Activated CD8-positive, alpha-beta T cell treated with anti-CD3 and anti-CD28 coated beads for 36 hours (primary cell): ENCODE results near the gene GRM1. TPM values are rescaled to one million over a fixed set of nuclear protein-coding genes. Genes with fewer than 3 reads are reported as not detected.

Experiments
- ATAC-seq: fragments of 200-7000 bp; cut with Tn5 transposase; one replicate; pipeline ENCODE4 v1.10.0; 2021; ENCODE audit warnings: mild to moderate bottlenecking, moderate library complexity
- CTCF ChIA-PET: fragments of 350-600 bp; sonication (Branson Sonifier 250); formaldehyde crosslinking; loops from one replicate; lab custom pipeline; 2021; ENCODE audit warnings: antibody characterized with exemption; lab: Charles Lee
- POLR2A ChIA-PET: fragments of 350-600 bp; sonication (Branson Sonifier 250); formaldehyde crosslinking; loops from one replicate; lab custom pipeline; 2021; ENCODE audit warnings: antibody characterized with exemption; lab: Charles Lee
- DNase-seq: peaks from one replicate; pipeline ENCODE4 v3.0.0-alpha.2; 2020
- H3K27ac Mint-ChIP-seq: one replicate; pipeline ENCODE4 v1.8.0; 2021; ENCODE audit warnings: mild to moderate bottlenecking, mixed read lengths
- H3K27me3 Mint-ChIP-seq: one replicate; pipeline ENCODE4 v1.8.0; 2021; ENCODE audit warnings: mixed read lengths
- H3K36me3 Mint-ChIP-seq: one replicate; pipeline ENCODE4 v1.8.0; 2021; ENCODE audit warnings: low read depth, mixed read lengths
- H3K4me1 Mint-ChIP-seq: one replicate; pipeline ENCODE4 v1.8.0; 2021; ENCODE audit warnings: low read depth, mixed read lengths
- H3K4me3 Mint-ChIP-seq: one replicate; pipeline ENCODE4 v1.8.0; 2021; ENCODE audit warnings: mild to moderate bottlenecking, moderate library complexity, mixed read lengths
- H3K9me3 Mint-ChIP-seq: one replicate; pipeline ENCODE4 v1.8.0; 2021; ENCODE audit warnings: mixed read lengths
- CTCF ChIP-seq: fragments of 200-600 bp; IDR thresholded peaks from one replicate; pipeline ENCODE4 v1.8.0; 2022; ENCODE audit warnings: antibody characterized with exemption, mild to moderate bottlenecking
- intact Hi-C: fragments of 100-400 bp; cut with micrococcal nuclease; formaldehyde crosslinking; loops from one replicate; pipeline ENCODE4 v1.10.0; 2022
- total RNA-seq, 2 experiments: library from RNA; stranded (reverse); gene quantifications; one replicate each; pipeline ENCODE4 v1.2.3, GENCODE V29; 2021

Gene GRM1
- total RNA-seq, 2 experiments from 2014 or later = not detected

GRCh38 chr6:146337376-146337775 is 308.5 kb downstream of the GRM1 start:
- intact Hi-C loops = no loop called here
- CTCF ChIA-PET = no interaction called here
- no peak for TF ChIP-seq CTCF

GRCh38 chr6:146339716-146340115 is 310.9 kb downstream of the GRM1 start:
- Mint-ChIP-seq H3K27ac (no peak overlapping the region), H3K4me1 (no peaks in the 10 kb centered on the region), H3K4me3 (no peak overlapping the region), H3K9me3 (no peaks in the 10 kb centered on the region), H3K27me3 (no peaks in the 10 kb centered on the region), H3K36me3 (no peaks in the 10 kb centered on the region)
- no peak for TF ChIP-seq CTCF
- intact Hi-C loops = no loop called here
- ChIA-PET CTCF (no interaction called here), POLR2A (no interaction called here)
- DNase-seq (no peak), ATAC-seq (no peak)

More at GRCh38 chr6:146337376-146337775, 308.5 kb downstream of the GRM1 start:
- ATAC-seq = no peak
- Mint-ChIP-seq H3K27me3 (no peaks in the 10 kb centered on the region), H3K9me3 (no peaks in the 10 kb centered on the region), H3K4me1 (no peaks in the 10 kb centered on the region), H3K27ac (no peak overlapping the region), H3K4me3 (no peak overlapping the region), H3K36me3 (no peaks in the 10 kb centered on the region)
- no peak for DNase-seq
- POLR2A ChIA-PET = no interaction called here

GRCh38 chr6:146341493-146342230 is 312.8 kb downstream of the GRM1 start:
- H3K4me3 Mint-ChIP-seq = no peak overlapping the region
- no peaks in the 10 kb centered on the region for H3K36me3 Mint-ChIP-seq
- no peak overlapping the region for H3K27ac Mint-ChIP-seq
- TF ChIP-seq CTCF = no peak
- H3K4me1 Mint-ChIP-seq = no peaks in the 10 kb centered on the region
- no peaks in the 10 kb centered on the region for H3K9me3 Mint-ChIP-seq
- no peak for ATAC-seq
- CTCF ChIA-PET = interaction anchor here (1.0 kb wide), 1 partner anchor 10 kb away, joined by 3 read pairs; no protein-coding TSS in a partner anchor
- intact Hi-C loops = no loop called here
- no peaks in the 10 kb centered on the region for H3K27me3 Mint-ChIP-seq
- POLR2A ChIA-PET = no interaction called here
- no peak for DNase-seq

- no peaks in the 10 kb centered on the region for H3K36me3 Mint-ChIP-seq
- POLR2A ChIA-PET = no interaction called here
- CTCF ChIA-PET = no interaction called here
- H3K27me3 Mint-ChIP-seq = peaks cover 1% of the 10 kb centered on the region
- TF ChIP-seq CTCF = no peak
- DNase-seq = no peak
- H3K4me1 Mint-ChIP-seq = no peaks in the 10 kb centered on the region
- H3K9me3 Mint-ChIP-seq = no peaks in the 10 kb centered on the region
- no peak overlapping the region for H3K4me3 Mint-ChIP-seq
- no peak overlapping the region for H3K27ac Mint-ChIP-seq
- intact Hi-C loops = no loop called here
- ATAC-seq = no peak
Observed at GRCh38 chr6:146345598-146345997, 316.7 kb downstream of the GRM1 start.

- no peak for TF ChIP-seq CTCF
- ChIA-PET CTCF (no interaction called here), POLR2A (no interaction called here)
- no peak overlapping the region for H3K27ac Mint-ChIP-seq
- H3K4me1 Mint-ChIP-seq = no peaks in the 10 kb centered on the region
- no peak overlapping the region for H3K4me3 Mint-ChIP-seq
- DNase-seq = no peak
- intact Hi-C loops = no loop called here
- no peak for ATAC-seq
- H3K36me3 Mint-ChIP-seq = no peaks in the 10 kb centered on the region
- H3K27me3 Mint-ChIP-seq = peaks cover 1% of the 10 kb centered on the region
- H3K9me3 Mint-ChIP-seq = no peaks in the 10 kb centered on the region
Observed at GRCh38 chr6:146347090-146347489, 318.2 kb downstream of the GRM1 start.
